ENCODE results near the gene CACNA1F.
A peak's percentile ranks its signal among the peaks of the same experiment; 100 is the strongest.

Gene CACNA1F

DNA sequence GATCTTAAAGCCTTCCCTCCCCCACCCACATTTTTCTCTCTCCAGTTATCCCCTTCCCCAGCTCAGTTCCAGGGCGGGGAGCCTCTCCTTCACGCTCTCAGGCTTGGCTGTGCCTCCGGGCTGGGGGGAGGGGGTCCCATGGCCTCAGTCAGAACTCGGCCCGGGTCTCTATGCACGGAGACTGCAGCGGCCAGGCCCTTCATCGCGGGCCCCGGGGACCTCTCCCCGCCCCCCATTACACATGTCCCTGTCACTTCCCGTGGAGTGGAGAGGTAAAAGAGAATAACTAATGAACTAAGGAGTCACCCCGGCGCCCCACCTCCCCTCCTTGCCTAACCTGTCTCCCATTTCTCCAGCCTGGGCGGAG lies 46.1 kb downstream of the CACNA1F start:
- TF ChIP-seq, protein P1, sequence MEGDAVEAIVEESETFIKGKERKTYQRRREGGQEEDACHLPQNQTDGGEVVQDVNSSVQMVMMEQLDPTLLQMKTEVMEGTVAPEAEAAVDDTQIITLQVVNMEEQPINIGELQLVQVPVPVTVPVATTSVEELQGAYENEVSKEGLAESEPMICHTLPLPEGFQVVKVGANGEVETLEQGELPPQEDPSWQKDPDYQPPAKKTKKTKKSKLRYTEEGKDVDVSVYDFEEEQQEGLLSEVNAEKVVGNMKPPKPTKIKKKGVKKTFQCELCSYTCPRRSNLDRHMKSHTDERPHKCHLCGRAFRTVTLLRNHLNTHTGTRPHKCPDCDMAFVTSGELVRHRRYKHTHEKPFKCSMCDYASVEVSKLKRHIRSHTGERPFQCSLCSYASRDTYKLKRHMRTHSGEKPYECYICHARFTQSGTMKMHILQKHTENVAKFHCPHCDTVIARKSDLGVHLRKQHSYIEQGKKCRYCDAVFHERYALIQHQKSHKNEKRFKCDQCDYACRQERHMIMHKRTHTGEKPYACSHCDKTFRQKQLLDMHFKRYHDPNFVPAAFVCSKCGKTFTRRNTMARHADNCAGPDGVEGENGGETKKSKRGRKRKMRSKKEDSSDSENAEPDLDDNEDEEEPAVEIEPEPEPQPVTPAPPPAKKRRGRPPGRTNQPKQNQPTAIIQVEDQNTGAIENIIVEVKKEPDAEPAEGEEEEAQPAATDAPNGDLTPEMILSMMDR (IDR thresholded peaks at IDR 0.05; ENCODE audit: low read depth, low read length, missing control alignments) = no peak
- Histone ChIP-seq H3K4me3 (ENCODE audit: low read depth, low read length) (no peak overlapping the region), H3K27ac (no peak overlapping the region), H3K27me3 (replicated peaks) (no peaks in the 10 kb centered on the region), H3K36me3 (replicated peaks) (peaks cover 2% of the 10 kb centered on the region)
- in situ Hi-C loops (cut with HindIII; ENCODE audit: low pct_ligation_motif_present, low sequenced_read_pairs) = no loop called here
- no peak for DNase-seq

DNA sequence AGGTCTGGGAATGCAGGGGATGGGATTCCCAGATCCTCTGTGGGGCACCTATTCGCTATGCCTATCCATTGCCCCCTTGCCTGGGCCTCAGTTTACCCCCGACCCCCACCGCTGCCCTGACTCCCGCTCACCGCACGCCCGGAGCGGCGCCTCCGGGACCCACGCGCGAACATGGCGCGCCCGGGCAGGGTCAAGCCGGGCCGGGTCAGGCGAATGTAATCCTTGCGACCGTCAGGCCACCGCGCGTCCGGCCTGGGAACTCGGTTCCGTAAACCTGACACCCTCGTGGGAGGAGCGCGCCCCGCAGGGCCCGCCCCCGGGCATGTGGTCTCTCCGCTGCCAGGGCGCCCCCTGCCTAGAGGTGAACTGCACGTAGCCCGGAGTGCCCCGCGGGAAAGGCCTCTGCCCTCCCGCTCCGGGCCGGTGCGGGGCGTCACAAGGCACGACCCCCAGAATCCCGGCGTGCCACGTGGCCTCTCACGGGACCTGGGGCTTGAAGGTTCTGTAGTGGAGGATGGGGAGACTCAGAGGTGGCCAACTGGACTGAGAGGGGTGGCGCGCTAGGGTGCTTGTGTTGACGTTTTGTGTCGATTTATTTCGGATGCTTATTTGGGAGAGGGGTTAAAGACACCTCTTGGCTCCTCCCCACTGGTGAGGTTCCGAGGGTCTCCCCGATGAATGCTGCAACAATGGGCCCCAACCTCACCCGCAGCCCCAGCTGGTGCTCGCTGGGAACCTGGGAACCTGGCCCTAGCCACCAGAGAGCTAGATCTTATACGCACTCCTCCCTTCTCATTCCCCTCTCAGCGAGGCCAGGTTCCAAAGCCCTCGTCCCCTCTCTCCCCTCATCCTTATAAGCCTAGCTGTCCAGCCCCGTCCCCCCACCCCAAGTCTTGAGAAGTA lies 46.8 kb downstream of the CACNA1F start, which contains the start of gene PRICKLE3:
Gene PRICKLE3, minus strand, starts transcription at position 249 of the 903 bp plus-strand sequence. Its CDS starts 76 bp downstream, at position 173.
- Histone ChIP-seq H3K27me3 (replicated peaks) (no peaks in the 10 kb centered on the region), H3K27ac (no peak within 1 kb of the TSS), H3K36me3 (replicated peaks) (peaks cover 2% of the 10 kb centered on the region), H3K4me3 (ENCODE audit: low read depth, low read length) (peak within 1 kb of the TSS; percentile 65)
- TF ChIP-seq, protein P1 (IDR thresholded peaks at IDR 0.05; ENCODE audit: low read depth, low read length, missing control alignments) = peak; percentile 27
- in situ Hi-C loops (cut with HindIII; ENCODE audit: low pct_ligation_motif_present, low sequenced_read_pairs) = no loop called here
- DNase-seq = peak; percentile 22

DNA sequence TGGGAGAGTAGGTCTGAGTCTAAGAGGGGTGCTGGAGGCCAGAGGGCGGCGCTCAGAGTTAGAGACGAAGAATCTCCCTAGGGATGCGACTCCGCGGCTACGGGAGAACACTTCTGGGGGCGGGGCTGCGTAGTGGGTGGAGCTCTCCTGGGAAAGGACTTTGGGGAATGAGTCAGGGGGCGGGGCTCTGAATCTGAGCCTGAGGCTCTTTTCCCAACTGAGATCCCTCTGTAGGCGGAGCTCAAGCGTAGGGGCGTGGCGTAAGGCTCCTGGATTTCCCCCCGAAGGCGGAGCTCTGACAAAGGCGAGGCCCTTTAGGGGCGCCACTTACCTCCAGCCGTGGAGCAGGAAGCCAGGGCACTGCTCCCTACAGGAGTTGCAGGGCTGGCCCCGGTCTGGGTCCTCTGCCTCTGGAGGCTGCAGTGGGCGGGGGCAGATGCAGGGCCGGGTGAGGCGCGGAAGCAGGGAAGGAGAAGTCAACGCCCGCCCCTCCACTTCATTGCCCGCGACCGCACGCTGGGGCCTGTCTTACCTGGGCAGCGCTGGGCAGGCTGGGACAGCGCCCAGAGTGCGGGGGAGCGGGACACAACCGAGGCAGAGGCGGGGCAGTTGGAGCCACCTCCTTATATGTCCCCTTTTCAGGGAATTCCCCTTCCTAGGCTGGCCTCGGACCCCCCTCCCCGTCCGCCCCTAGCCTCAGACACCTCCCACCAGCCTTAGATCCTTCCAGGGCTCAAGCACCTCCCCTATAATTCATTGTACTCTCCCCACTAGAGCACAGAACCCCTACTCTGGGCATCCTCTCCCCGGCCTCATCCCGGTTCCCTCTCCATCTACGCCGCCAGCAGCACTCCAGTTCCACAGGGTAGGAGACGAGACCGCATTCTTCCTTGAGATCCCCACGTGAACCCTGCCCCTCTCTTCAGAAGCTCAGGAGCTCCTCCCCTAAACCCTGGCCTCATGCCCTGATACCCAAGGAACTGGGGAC lies 48.6 kb downstream of the CACNA1F start:
- TF ChIP-seq, protein P1 (IDR thresholded peaks at IDR 0.05; ENCODE audit: low read depth, low read length, missing control alignments) = no peak
- peak overlapping the region; percentile 48 for H3K4me3 ChIP-seq (ENCODE audit: low read depth, low read length)
- no peak overlapping the region for H3K27ac ChIP-seq
- peak; percentile 83 for DNase-seq
- peaks cover 2% of the 10 kb centered on the region for H3K36me3 ChIP-seq (replicated peaks)
- in situ Hi-C loops (cut with HindIII; ENCODE audit: low pct_ligation_motif_present, low sequenced_read_pairs) = no loop called here
- H3K27me3 ChIP-seq (replicated peaks) = no peaks in the 10 kb centered on the region

DNA sequence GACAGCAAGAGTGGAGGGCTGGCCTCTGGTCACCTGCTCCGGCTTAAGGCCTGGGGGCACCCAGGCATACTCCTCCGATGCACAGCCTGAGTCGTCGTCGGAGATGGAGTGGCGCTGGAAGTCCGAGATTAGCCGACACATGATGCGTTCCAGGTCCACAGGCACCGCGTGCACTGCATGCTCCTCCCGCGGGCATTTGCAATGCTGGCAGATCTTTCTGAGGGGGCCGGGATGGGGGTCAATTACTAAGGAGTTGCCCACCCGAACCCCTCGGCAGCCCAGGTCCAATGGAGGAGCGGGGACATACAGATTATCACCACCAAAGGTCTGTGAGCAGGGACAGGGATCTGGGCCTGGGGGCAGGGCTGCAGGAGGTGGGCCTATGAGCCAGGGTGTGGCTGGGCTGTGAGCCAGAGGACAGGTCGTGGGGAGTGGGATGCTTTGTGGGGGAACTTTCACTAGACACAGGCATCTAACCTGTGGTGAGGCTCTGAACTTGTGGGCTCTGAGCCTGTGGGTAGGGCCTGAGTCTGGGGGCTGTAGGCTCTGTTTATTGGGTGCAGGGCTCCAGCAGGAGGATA lies 49.3 kb downstream of the CACNA1F start:
- peak overlapping the region; percentile 27 for H3K4me3 ChIP-seq (ENCODE audit: low read depth, low read length)
- TF ChIP-seq, protein P1 (IDR thresholded peaks at IDR 0.05; ENCODE audit: low read depth, low read length, missing control alignments) = no peak
- H3K27ac ChIP-seq = no peak overlapping the region
- no peak for DNase-seq
- peaks cover 2% of the 10 kb centered on the region for H3K36me3 ChIP-seq (replicated peaks)
- H3K27me3 ChIP-seq (replicated peaks) = no peaks in the 10 kb centered on the region
- in situ Hi-C loops (cut with HindIII; ENCODE audit: low pct_ligation_motif_present, low sequenced_read_pairs) = no loop called here

DNA sequence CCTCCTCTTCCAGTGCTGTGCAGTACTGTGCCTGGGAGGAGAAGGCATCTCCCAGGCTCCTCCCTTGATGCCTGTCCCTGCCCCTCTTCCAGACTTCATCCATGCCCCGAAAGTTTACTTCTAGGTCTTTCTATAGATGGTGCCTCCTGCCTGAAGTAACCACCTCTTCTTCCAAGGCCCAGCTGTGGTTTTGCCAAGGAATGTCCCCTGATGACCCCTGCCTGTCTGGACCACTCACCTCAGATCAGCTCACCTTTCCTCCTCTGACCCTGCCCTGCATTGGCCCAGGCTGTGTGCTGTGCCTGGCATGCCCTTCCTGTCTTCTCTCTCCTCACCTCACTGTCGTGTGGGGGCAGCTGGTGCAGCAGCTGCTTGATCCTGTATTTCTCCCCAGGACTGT lies 53.8 kb downstream of the CACNA1F start:
- H3K27ac ChIP-seq = no peak overlapping the region
- no peak for DNase-seq
- H3K36me3 ChIP-seq (replicated peaks) = peaks cover 2% of the 10 kb centered on the region
- in situ Hi-C loops (cut with HindIII; ENCODE audit: low pct_ligation_motif_present, low sequenced_read_pairs) = no loop called here
- H3K27me3 ChIP-seq (replicated peaks) = no peaks in the 10 kb centered on the region
- TF ChIP-seq, protein P1 (IDR thresholded peaks at IDR 0.05; ENCODE audit: low read depth, low read length, missing control alignments) = no peak
- no peak overlapping the region for H3K4me3 ChIP-seq (ENCODE audit: low read depth, low read length)
